Measurements from ENCODE around the gene TMCO1. TPM values are rescaled to one million over a fixed set of nuclear protein-coding genes. Genes with fewer than 3 reads are reported as not detected.

The TMCO1 gene
- total RNA-seq, result 10 to 100 TPM; 47.5 to 57.9 (median 53.5) TPM
- 10 to 100 TPM; 23.3 to 45.9 (median 41.5) TPM for polyA plus RNA-seq
- long read RNA-seq, donor 1, full-length matches to known transcripts, result 25 of 52 reads
- long read RNA-seq, donor 1, partial matches to known transcripts, result 27 of 52 reads
- long read RNA-seq, donor 1, other reads (novel, unspliced or antisense), result 0 of 52 reads
- long read RNA-seq, donor 2, full-length matches to known transcripts, result 17 of 41 reads
- long read RNA-seq, donor 2, partial matches to known transcripts, result 24 of 41 reads
- long read RNA-seq, donor 2, other reads (novel, unspliced or antisense), result 0 of 41 reads

- H3K27ac ChIP-seq, result peak within 1 kb of the TSS; percentile 73 to 94 (median 92)
- H3K9me3 ChIP-seq, result no peaks in the 10 kb centered on the region
- H3K4me3 ChIP-seq, result peak within 1 kb of the TSS; percentile 48 to 95 (median 73)
- peaks cover 0 to 48% (median 21%) of the 10 kb centered on the region in 6 donors for H3K36me3 ChIP-seq
- TF ChIP-seq POLR2AphosphoS5 (IDR thresholded peaks at IDR 0.05), result peak; percentile 77 to 94 (median 90)
- TF ChIP-seq CTCF (IDR thresholded peaks at IDR 0.05 in 8 of 11, conservative IDR thresholded peaks at IDR 0.05 in 3 of 11), result peak in 6 of 11 experiments; percentile 25 to 40 (median 32)
- TF ChIP-seq POLR2A (IDR thresholded peaks at IDR 0.05), result peak in 2 of 3 donors; percentile 34 to 62
- H3K4me1 ChIP-seq, result peaks cover 25 to 64% (median 61%) of the 10 kb centered on the region in 6 donors
- intact Hi-C loops (cut with DNase I; ENCODE audit: low total_unique reads), result no loop called here
- WGBS, 5 donors, result 0 to 1% (median 0%) methylated on average over 51 to 56 of the region's 56 CpGs
- peak; percentile 99 for DNase-seq
- no peaks in the 10 kb centered on the region for H3K27me3 ChIP-seq (replicated peaks in 1 of 7)
These were observed at the start of gene TMCO1 for GRCh38 chr1:165768513-165769394. TSS of gene TMCO1 (minus strand) at chr1:165768868. CDS start at chr1:165768751, 117 bp downstream.

- peaks cover 0 to 15% (median 12%) of the 10 kb centered on the region in 8 donors for H3K9me3 ChIP-seq
- no peak overlapping the region for H3K4me3 ChIP-seq
- 85 to 90% (median 89%) methylated on average over 13 of the region's 13 CpGs for WGBS, 5 donors
- H3K4me1 ChIP-seq, result no peaks in the 10 kb centered on the region
- no peak for DNase-seq
- TF ChIP-seq POLR2A (IDR thresholded peaks at IDR 0.05) (no peak), POLR2AphosphoS5 (IDR thresholded peaks at IDR 0.05) (no peak), CTCF (IDR thresholded peaks at IDR 0.05 in 8 of 11, conservative IDR thresholded peaks at IDR 0.05 in 3 of 11) (no peak)
- H3K27me3 ChIP-seq (replicated peaks in 1 of 7), result no peaks in the 10 kb centered on the region
- no peak overlapping the region for H3K27ac ChIP-seq
- intact Hi-C loops (cut with DNase I; ENCODE audit: low total_unique reads), result no loop called here
- H3K36me3 ChIP-seq, result no peaks in the 10 kb centered on the region
These were observed 48.3 kb upstream of the TMCO1 start for GRCh38 chr1:165816826-165817497.

GRCh38 chr1:165816157-165816556 lies 47.5 kb upstream of the TMCO1 start:
- H3K27me3 ChIP-seq (replicated peaks in 1 of 7), result no peaks in the 10 kb centered on the region
- 54 to 75% (median 60%) methylated on average over 3 of the region's 3 CpGs for WGBS, 5 donors
- no peak for DNase-seq
- no peaks in the 10 kb centered on the region for H3K36me3 ChIP-seq
- H3K27ac ChIP-seq, result no peak overlapping the region
- no peak for TF ChIP-seq POLR2A (IDR thresholded peaks at IDR 0.05)
- TF ChIP-seq CTCF (IDR thresholded peaks at IDR 0.05 in 8 of 11, conservative IDR thresholded peaks at IDR 0.05 in 3 of 11), result no peak
- TF ChIP-seq POLR2AphosphoS5 (IDR thresholded peaks at IDR 0.05), result no peak
- H3K4me3 ChIP-seq, result no peak overlapping the region
- intact Hi-C loops (cut with DNase I; ENCODE audit: low total_unique reads), result no loop called here
- H3K4me1 ChIP-seq, result no peaks in the 10 kb centered on the region
- peaks cover 0 to 15% (median 12%) of the 10 kb centered on the region in 8 donors for H3K9me3 ChIP-seq
